Neural crest cell (in vitro differentiated cells): ENCODE results near the gene CCDC86. TPM values are rescaled to one million over a fixed set of nuclear protein-coding genes. Genes with fewer than 3 reads are reported as not detected.

Source experiments
- DNase-seq: peaks from one replicate; pipeline ENCODE4 v3.0.0; 2021; ENCODE audit warnings: low read depth, mixed read lengths, low spot score
- H3K27ac Mint-ChIP-seq: one replicate; pipeline ENCODE4 v1.8.0; 2021; ENCODE audit warnings: mild to moderate bottlenecking, mixed read lengths; ENCODE audit not compliant: unreplicated experiment
- H3K27me3 Mint-ChIP-seq: 2 replicates; pipeline ENCODE4 v1.8.0; 2021; ENCODE audit warnings: low read depth, mild to moderate bottlenecking, mixed read lengths
- H3K36me3 Mint-ChIP-seq: 2 replicates; pipeline ENCODE4 v1.8.0; 2021; ENCODE audit warnings: low read depth, mild to moderate bottlenecking, mixed read lengths
- H3K4me1 Mint-ChIP-seq: 2 replicates; pipeline ENCODE4 v1.8.0; 2021; ENCODE audit warnings: mixed read lengths
- H3K4me3 Mint-ChIP-seq: one replicate; pipeline ENCODE4 v1.8.0; 2021; ENCODE audit warnings: mild to moderate bottlenecking, mixed read lengths
- H3K9me3 Mint-ChIP-seq: 2 replicates; pipeline ENCODE4 v1.8.0; 2021; ENCODE audit warnings: mixed read lengths
- CTCF ChIP-seq: fragments of 200-600 bp; sonication (generic); conservative IDR thresholded peaks from 2 replicates; pipeline ENCODE4 v1.5.0; 2021; ENCODE audit warnings: antibody characterized with exemption, mild to moderate bottlenecking
- total RNA-seq: library from RNA; stranded (reverse); gene quantifications from 2 replicates; pipeline ENCODE4 v1.2.1, GENCODE V29; 2021

Gene CCDC86
- total RNA-seq, 1 donor from 2014 or later: 41.6 TPM

- no peaks in the 10 kb centered on the region for H3K9me3 Mint-ChIP-seq
- no peak overlapping the region for H3K27ac Mint-ChIP-seq
- H3K4me1 Mint-ChIP-seq: no peaks in the 10 kb centered on the region
- H3K27me3 Mint-ChIP-seq: no peaks in the 10 kb centered on the region
- no peak overlapping the region for H3K4me3 Mint-ChIP-seq
- no peak for TF ChIP-seq CTCF
- no peak for DNase-seq
- H3K36me3 Mint-ChIP-seq: peaks cover 32% of the 10 kb centered on the region
These were observed 49.3 kb downstream of the CCDC86 start for GRCh38 chr11:60891103-60891741.

GRCh38 chr11:60895687-60896086 lies 53.8 kb downstream of the CCDC86 start:
- no peak overlapping the region for H3K27ac Mint-ChIP-seq
- peaks cover 28% of the 10 kb centered on the region for H3K36me3 Mint-ChIP-seq
- H3K4me1 Mint-ChIP-seq: no peaks in the 10 kb centered on the region
- no peak for TF ChIP-seq CTCF
- H3K27me3 Mint-ChIP-seq: no peaks in the 10 kb centered on the region
- no peak for DNase-seq
- H3K4me3 Mint-ChIP-seq: no peak overlapping the region
- H3K9me3 Mint-ChIP-seq: no peaks in the 10 kb centered on the region

- Mint-ChIP-seq H3K36me3 (peaks cover 28% of the 10 kb centered on the region), H3K4me3 (no peak overlapping the region), H3K27me3 (no peaks in the 10 kb centered on the region), H3K4me1 (no peaks in the 10 kb centered on the region), H3K27ac (peak overlapping the region; percentile 16), H3K9me3 (no peaks in the 10 kb centered on the region)
- no peak for TF ChIP-seq CTCF
- DNase-seq: no peak
These were observed 55.6 kb downstream of the CCDC86 start for GRCh38 chr11:60897496-60897895.

- H3K27me3 Mint-ChIP-seq: no peaks in the 10 kb centered on the region
- peak; percentile 59 for DNase-seq
- TF ChIP-seq CTCF: peak; percentile 96
- H3K36me3 Mint-ChIP-seq: peaks cover 24% of the 10 kb centered on the region
- H3K4me1 Mint-ChIP-seq: peaks cover 5% of the 10 kb centered on the region
- H3K4me3 Mint-ChIP-seq: peak overlapping the region; percentile 79
- H3K27ac Mint-ChIP-seq: peak overlapping the region; percentile 67
- no peaks in the 10 kb centered on the region for H3K9me3 Mint-ChIP-seq
These were observed 57.4 kb downstream of the CCDC86 start for GRCh38 chr11:60899046-60899936.

- DNase-seq: no peak
- H3K9me3 Mint-ChIP-seq: no peaks in the 10 kb centered on the region
- H3K27ac Mint-ChIP-seq: no peak overlapping the region
- TF ChIP-seq CTCF: no peak
- peaks cover 10% of the 10 kb centered on the region for H3K4me1 Mint-ChIP-seq
- no peaks in the 10 kb centered on the region for H3K27me3 Mint-ChIP-seq
- peak overlapping the region; percentile 24 for H3K4me3 Mint-ChIP-seq
- peaks cover 22% of the 10 kb centered on the region for H3K36me3 Mint-ChIP-seq
These were observed 58.1 kb downstream of the CCDC86 start for GRCh38 chr11:60899977-60900376.

Other genes with a start within 250 kb of the CCDC86 start
- gene MS4A8, start 142.5 kb upstream of the CCDC86 start, total RNA-seq: not detected in 2 replicates
- not detected in 2 replicates for gene MS4A18, start 117.4 kb upstream of the CCDC86 start, total RNA-seq
- not detected in 2 replicates for gene MS4A15, start 85.2 kb upstream of the CCDC86 start, total RNA-seq
- not detected in 2 replicates for gene MS4A10, start 56.8 kb upstream of the CCDC86 start, total RNA-seq
- 0.16 and 0.32 TPM in 2 replicates for gene PTGDR2, start 13.8 kb downstream of the CCDC86 start, total RNA-seq
- gene ZP1, start 25.4 kb downstream of the CCDC86 start, total RNA-seq: not detected in 2 replicates
- gene PRPF19, start 64.5 kb downstream of the CCDC86 start, total RNA-seq: 183 and 189 TPM in 2 replicates
- 64.4 and 65.6 TPM in 2 replicates for gene TMEM109, start 72.0 kb downstream of the CCDC86 start, total RNA-seq
- gene TMEM132A, start 82.3 kb downstream of the CCDC86 start, total RNA-seq: 195 and 216 TPM in 2 replicates
- 7.4 and 10.4 TPM in 2 replicates for gene SLC15A3, start 110.1 kb downstream of the CCDC86 start, total RNA-seq
- gene CD6, start 129.6 kb downstream of the CCDC86 start, total RNA-seq: 0.30 and 0.39 TPM in 2 replicates